GM19025 (cell line): ENCODE data around the gene PDLIM4.

Source experiments
- ATAC-seq: cut with Tn5 transposase; IDR thresholded peaks from one replicate; pipeline ENCODE4 v1.9.1; 2021; ENCODE audit warnings: mild to moderate bottlenecking, low read depth, moderate library complexity; ENCODE audit not compliant: unreplicated experiment

The PDLIM4 gene

DNA sequence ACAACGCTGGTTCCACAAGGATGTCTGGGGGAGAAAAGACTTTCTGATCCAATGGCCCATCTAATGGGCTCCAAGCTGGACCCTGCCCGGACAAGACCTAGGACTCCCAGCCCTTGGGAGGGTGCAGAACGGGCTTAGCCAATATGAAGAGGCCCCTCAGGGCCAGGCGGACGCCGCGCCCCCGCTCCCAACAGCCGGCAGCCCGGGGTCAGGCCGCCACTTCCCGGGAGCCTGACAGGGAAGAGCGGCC is 30.3 kb upstream of the PDLIM4 start:
- no peak for ATAC-seq

DNA sequence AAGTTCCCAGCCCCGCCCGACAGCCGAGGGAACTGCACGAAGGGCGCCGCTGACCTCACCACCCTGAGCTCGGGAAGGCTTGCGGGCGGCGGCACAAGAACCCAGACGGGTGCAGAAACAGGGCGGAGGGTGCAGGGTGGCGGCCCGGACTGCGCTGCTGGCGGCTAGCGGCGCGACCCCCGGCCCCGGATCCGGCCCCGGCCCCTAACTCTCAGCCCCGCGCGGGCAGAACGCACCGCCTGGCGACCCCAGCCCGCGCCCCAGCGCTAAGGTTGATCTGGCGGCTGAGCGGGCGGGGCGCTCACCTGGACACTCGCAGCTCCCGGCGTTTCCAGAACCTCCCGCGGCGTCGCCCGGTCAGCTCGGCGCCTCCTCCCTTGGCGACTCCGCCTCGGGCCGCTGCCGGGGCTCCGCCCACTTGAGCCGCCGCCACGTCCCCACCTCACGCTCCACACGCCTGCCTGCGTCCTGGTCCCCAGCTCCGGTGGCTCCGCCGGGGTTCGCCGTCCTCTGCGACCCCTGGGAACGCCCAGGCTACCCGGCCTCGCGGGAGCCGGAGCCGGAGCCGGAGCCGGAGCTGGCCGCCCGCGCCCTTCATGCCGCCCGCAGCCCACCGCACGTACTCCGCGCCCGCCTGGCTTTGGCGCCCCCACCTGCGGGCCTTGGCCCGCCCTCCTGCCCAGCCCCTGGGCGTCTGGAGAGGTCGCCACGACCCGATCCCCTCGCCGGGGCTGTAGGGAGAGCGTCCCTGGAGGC is 29.8 kb upstream of the PDLIM4 start, which contains the start of gene P4HA2:
TSS of gene P4HA2 (minus strand) at position 369 of the 756 bp plus-strand sequence. CDS start 9,227 bp downstream, outside the sequence.
- peak; percentile 94 for ATAC-seq

DNA sequence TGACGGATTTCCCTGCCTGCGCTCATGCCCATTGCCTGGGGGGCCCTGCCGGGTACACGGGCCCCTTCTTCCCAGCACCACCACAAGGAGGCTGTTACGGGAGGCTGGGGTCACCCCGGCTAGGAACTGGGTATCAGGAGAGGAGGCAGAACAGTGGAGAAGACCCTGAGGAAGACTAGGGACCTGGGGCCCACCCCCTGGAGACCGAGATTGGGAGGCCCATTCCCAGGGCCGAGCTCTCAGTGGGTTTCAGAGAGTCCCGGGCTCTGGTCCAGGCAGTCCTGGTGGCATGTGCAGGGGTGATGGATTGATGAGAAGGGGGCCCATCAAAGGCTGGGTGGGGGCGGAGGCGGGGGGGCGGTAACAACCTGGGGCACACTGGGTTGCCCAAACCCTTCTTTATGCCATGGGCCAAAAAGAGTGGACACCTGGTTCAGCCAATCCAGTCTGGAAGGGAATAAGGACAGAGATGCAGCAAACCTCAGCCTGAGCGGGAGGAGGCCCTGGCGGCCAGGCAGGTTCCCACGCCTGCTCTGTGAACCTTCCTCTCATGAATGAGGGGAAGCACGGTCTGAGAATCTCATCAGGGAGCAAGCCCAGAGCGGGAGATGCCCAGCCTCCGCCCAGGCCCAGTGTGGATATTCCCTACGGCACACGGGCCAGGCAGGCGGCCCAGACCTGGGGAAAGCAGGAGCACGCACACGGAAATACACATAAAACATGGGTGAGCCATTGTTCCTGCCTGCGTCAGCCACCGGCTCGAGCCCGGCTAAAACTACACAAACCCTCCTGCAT is 29.1 kb upstream of the PDLIM4 start:
- no peak for ATAC-seq

DNA sequence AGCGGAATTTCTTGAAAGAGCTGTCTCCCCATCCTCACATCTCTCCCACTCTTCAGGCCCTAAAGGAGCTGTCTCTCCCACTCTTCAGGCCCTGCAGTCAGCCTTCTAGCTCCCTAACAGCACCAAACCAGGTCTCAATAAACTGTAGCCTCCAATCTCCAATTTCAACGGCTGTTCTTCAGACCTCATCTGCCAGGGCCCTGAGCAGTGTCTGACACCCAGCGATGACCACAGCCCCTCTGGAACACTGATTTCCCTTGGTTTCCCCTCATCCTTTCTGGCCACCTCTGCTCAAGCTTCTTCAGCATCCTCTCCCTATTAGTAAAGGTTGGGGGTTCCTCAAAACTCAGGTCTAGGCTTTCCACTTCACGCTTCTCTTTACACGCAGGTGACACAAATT is 28.3 kb upstream of the PDLIM4 start:
- ATAC-seq, result no peak

DNA sequence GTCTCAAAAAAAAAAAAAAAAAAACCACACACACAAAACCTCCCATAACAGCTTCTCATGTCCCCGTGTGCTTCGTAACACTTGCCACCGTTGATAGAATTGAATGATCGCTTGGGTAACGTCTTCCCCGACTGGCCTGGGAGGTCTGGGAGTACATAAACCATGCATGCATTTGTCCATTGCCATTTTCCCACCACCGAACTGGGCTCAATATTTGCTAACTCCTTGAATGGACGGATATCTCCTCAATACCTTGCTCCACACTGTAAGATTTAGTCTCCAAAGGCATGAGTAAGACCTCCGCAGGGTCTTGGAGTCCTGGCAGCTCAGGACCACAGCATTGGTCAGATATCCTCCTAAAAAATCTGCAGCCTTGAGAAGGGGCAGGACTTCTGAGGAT is 26.6 kb upstream of the PDLIM4 start:
- no peak for ATAC-seq

DNA sequence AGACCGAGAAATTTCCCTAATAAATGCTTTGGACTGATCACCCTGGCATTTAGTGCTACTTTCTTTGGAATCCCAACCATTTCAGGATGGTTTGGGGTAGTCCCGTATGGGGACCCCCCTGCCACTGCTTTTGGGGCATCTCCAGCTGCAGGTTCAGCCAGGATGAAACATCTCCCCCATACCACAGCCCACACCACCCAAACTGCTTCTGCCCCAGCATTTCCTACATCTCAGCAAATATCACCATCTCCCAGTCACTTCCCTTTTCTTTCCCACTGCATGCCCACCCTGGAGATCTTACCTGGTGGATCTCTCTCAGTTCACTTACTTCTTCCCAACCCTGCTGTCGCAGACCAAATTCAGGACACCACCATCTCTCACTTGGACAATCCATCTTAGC is 25.0 kb upstream of the PDLIM4 start:
- ATAC-seq, result no peak

DNA sequence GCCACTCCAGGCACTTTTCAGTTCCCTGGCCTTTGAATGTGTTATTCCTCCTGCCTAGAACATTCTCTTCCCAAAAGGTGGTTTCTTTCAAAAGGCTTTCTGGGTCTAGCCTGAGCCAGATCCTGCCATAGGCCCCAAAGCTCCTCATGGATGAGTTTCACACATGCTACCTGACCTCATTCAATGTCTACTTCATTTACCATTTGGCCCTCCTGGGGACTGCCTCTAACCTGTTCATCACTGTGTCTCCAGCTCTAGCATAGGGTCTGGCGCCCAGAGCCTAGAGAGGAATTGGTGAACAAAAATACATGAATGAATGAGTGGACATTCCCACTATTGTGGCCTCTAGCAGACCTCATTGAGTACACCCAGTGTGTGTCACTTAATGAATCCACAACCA is 24.4 kb upstream of the PDLIM4 start:
- ATAC-seq, result no peak

DNA sequence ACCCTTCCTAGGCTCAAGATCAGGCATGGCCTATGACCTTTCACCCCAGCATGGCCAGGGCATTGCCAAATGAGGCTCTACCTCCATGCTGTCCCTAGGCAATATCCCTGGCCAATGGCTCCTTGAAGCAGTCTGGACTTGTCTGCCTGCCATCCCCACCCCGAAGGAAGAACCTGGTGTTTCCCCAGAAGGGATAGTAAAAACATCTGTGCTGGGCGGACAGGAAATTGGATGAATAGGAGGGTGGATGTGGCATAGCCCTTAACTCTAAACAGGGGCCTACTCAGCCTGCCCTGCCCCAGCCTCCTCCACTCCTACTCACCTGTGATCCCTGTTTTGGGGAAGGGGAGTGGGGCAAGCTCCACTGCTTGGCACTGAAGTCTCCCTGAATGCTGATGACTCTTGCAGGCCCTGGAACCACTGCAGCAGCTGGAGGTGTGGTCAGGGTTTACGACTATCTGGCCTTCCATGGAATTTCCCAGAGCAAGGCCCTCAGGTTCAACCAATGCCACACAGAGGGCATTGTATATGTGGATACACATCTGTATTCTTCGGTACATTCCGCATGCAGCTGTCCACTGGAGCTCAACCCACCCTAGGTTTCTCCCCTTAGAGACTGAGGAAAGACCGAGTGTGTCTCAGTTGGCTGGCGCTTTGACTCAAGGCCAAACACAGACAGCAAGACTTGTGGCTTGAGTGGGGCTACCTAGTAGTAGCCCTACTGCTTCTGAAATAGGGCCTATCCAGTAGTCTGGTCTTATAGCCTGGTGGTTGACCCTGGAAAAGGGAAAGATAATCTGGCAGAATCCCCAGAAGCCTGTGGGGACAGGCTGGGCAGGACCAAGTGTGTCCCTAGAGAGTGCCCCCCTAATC is 23.4 kb upstream of the PDLIM4 start:
- no peak for ATAC-seq

DNA sequence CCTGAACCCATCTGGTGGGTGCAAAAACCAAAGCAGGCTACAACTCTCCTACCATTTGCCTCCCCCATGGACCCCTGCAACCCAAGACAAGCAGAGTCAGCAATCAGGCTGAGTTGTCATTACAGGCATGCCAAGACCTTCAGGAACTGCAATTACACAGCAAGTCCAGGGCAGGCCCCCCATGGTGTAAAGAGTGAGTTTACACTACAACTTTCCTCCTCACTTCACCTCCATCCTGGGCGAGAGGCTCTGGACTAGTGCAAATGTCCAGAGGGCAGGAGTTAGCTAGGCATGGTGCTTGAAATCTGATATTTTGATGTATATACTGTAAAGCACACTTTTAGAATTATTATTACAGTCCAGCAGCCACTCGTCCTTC is 22.8 kb upstream of the PDLIM4 start:
- no peak for ATAC-seq

DNA sequence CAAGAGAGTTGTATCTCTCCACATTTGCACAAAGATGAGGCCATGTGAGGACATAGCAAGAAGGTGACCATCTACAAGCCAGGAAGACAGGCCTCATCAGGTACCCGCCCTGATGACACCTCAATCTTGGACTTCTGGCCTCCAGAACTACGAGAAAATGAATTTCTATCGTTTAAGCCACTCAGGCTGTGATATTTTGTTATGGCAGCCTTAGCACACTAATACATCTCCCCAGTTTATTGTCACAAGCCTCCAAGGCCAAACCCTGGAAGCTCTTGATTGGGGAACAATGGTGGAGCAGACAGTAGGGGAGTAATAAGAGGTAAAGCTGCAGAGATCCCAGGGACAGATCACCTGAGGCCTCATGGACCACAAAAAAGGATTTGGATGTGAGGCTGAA is 22.2 kb upstream of the PDLIM4 start:
- ATAC-seq, result no peak

DNA sequence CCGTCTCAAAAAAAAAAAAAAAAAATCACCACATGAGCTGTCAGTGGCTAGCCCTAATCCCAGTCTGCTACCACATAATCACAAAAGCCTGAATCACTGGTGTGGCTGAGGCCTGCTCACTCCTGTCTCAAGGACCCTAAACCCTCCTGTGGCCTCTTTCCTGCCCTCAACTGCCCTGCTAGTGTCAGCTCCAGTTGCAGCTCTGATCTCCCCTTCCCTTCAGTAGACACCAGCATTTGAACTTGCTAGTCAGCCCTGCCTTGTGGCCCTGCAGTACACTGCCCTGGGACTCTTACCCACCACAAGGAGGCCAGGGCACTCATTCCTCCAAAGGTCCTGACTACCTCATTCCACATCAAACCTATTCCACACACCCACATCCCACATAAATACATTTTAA is 20.4 kb upstream of the PDLIM4 start:
- no peak for ATAC-seq

DNA sequence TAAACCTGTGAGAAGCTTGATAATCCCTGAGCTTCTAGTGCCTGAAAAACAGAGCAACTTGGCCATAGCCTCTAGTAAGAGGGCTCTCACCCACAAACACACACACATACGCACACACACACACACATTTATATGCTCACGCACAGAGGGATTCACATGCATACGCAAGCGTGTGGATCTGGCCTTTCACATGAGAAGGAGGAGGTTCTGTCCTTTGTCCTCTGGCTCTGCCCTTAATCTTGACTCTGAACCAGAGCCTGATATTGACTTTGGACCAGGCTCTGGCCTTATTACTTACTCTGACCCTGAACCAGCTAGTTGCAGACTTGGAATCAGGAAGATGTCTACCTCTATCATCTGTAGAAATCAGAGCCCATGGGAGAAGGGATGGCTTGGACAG is 19.8 kb upstream of the PDLIM4 start:
- ATAC-seq, result no peak

DNA sequence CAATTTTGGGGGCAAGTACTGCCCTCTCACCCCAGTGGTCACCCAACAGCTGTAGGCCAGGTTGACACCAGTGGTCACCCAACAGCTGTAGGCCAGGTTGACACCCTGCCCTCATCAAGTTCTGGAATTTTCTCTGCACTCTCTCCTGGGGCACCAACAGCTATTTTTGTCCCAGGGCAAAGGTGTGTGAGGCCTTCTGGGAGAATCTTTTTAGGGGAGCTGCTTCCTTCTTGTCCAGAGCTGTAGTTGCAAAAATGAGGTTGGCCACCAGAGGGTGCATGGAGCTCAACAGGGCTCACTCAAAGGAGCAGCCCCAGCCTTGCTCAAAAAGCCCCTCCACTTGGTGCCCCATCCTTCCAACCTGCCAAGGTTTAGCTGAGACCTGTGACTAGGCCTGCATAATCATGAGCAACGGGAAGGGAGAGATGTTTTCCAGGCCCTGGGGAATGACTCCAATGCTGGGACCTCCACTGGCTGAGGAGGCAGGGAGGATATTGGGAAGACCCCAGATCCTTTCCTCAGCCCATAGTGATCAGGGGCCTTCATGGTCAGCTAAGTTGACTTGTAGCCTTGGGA is 19.2 kb upstream of the PDLIM4 start:
- ATAC-seq, result no peak

DNA sequence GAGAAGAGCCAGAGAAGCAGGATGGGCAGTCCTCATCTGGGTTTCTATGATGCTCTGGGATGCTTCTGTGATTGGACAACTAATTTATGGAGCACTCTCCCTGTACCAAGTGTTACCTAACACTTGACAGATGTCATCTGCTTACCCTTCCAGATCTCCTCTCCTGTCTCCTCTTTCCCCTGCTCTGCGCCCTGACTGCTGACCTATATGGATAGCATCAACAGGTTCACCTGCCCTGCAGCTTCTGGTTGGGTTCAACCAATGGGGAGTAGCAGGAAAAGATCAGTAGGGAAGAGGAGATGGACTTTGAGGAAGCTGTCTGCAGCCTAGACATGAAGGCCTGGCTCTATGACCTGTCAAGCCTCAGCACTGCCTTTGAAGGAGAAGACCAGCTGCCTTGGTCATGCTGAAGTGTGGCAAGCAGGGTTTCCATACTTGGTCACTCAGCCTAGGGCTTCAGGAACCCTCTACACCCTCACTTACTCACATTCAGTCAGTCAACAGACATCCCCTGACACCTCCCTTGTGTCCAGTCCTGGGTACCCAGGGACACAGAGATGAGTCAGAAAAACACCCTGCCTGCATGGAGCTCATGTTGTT is 18.5 kb upstream of the PDLIM4 start:
- ATAC-seq, result no peak

DNA sequence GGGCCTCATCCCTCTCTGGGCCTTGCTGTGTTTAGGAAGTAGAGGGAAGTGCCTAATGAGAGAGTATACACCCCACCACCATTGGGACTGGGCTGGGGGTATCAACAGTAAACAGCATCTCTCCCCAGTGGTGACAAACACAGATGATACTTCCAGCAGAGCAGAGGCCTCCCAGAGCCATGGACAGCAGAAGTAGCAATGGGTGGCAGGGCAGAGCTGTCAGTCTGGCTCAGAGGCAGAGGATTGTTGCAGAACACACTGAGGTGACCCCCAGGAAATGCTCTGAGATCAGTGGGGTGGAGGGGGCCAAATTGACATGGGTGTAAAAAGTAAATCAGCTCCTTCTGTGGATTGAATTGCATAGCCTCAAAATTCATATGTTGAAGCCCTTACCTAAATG is 17.7 kb upstream of the PDLIM4 start:
- ATAC-seq, result no peak

DNA sequence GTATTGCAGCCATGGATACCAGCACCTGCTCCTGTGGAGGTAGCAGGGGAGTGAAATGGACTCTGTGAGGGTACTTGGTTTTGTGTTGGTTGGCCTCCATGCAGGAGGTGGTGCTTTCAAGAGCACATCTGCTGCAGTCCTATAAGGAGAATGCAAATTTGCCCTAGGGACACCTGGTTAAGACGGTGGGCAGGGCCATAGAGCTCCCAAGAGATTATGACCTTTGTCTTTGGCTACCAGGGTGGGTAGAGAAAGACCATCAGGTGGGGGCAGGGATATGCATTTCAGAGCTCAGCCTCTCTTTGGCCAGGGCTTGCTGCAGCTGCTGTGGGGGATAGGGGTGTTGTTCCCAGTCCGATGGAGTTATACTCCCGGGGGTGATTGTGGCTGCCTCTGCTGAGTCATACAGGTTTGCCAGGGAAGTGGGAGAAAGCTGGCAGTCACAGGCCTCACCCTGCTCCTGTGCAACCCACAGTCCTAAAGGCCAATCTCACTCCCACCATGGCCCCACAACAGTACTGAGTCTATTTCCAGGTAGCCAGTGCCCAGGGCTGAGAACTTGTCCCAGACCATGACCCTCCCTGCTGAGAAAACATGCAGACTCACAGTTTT is 14.0 kb upstream of the PDLIM4 start:
- no peak for ATAC-seq

DNA sequence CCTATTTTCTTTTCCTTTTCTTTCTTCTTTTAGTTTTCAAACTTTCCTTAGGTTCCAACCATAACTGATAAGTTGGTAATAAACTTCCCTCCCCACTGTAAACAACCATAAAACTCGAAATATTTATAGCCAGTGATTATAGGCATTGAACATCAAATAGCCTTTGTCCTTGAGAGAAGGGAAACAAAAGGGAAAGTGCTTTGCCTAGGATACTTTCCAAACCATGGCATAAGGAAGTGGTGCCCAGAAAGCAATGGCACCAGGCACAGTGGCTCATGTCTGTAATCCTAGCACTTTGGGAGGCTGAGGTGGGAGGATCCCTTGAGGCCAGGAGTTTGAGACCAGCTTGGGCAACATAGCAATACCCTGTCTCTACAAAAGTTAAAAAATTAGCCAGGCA is 11.9 kb upstream of the PDLIM4 start:
- no peak for ATAC-seq

DNA sequence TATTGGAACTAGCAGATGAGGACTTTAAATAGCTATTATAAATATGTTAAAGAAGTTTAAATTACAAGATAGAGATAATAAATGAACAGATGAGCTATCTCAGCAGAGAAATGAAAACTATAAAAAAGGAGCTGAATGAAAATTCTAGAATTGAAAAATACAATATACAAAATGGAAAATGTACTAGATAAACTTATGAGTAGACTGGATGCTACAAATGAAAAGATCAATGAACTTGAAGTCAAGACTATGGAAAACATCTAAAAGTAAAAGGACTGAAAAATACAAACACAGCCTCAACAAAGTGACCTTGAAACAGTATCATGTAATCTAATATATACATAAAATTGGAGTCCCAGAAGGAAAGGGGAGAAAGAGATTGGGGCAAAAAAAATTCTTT is 10.7 kb upstream of the PDLIM4 start:
- no peak for ATAC-seq

DNA sequence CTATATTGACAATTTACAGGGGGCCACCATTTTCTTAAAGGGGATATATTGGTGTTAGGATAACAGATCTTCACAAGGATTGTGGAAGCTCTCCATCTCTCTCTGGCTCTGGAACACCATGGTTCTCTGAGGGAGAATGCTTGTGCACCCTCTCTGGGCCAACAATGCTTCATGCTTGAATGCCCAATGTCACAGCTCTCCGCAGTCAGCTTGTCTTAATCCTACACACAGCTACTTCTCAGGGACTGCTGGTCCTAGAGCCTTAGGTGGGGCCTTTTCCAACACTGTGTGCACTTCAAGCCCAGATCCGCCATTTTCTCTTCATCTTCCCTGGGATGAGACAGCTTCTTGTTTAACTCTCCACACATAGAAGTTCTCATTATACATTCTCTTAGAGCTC is 6.9 kb upstream of the PDLIM4 start:
- no peak for ATAC-seq

DNA sequence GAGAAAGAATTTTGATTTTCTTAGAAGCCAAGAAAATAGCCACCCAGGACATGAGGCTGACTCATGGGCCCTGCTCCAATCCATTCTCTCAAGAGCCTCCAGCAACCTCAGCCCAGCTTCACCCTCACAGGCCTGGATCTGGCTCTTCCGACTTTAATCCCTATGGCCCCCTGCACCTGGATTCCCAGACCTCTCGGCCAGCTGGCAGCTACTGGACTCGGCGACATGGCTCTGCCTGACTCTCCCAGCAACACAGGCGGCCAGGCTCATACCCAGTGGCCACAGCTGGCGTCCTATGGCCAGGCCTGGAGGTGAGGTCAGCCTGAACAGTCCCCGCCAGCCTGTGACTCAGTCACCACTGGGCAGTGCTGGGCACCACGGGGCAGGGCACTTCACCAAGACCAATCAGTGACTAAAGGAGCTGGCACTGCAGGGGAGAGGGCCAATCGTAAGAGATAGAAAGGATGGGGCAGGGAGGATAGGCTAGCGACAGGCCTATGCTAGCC is 6.2 kb upstream of the PDLIM4 start:
- no peak for ATAC-seq
